Mesenchymal stem cell (in vitro differentiated cells and primary cell): Measurements from ENCODE around the gene VNN1.
A peak's percentile ranks its signal among the peaks of the same experiment; 100 is the strongest.

Experiments
- DNase-seq: peaks from one replicate; pipeline ENCODE4 v3.0.0-alpha.2; 2013
- H2AFZ ChIP-seq: one replicate; pipeline ENCODE4 v1.6.1; 2013; ENCODE audit warnings: low read depth, mild to moderate bottlenecking, control low read depth, inconsistent platforms, low read length, moderate library complexity
- H2AK5ac ChIP-seq: 2 replicates; pipeline ENCODE4 v1.6.1; 2013; ENCODE audit warnings: low read length, moderate library complexity, mild to moderate bottlenecking, inconsistent platforms; ENCODE audit not compliant: severe bottlenecking
- H2BK120ac ChIP-seq: one replicate; pipeline ENCODE4 v1.6.1; 2013; ENCODE audit warnings: low read depth, mild to moderate bottlenecking, inconsistent platforms, low read length, moderate library complexity
- H2BK12ac ChIP-seq, 2 experiments: one replicate each; pipeline ENCODE4 v1.6.1; 2013; ENCODE audit warnings: inconsistent platforms in 2 of 2, low read length in 2 of 2, mild to moderate bottlenecking in 2 of 2, moderate library complexity in 2 of 2, control low read depth in 1 of 2
- H2BK15ac ChIP-seq: one replicate; pipeline ENCODE4 v1.6.1; 2013; ENCODE audit warnings: mild to moderate bottlenecking, low read depth, inconsistent platforms; ENCODE audit not compliant: poor library complexity, severe bottlenecking
- H2BK5ac ChIP-seq: 2 replicates; pipeline ENCODE4 v1.6.1; 2013; ENCODE audit warnings: low read depth, mild to moderate bottlenecking, low read length, control low read depth, inconsistent platforms; ENCODE audit not compliant: poor library complexity, severe bottlenecking
- H3K14ac ChIP-seq, 2 experiments: one replicate each; pipeline ENCODE4 v1.6.1; 2013; ENCODE audit warnings: inconsistent platforms in 2 of 2, low read length in 2 of 2, control low read depth in 1 of 2, mild to moderate bottlenecking in 1 of 2, moderate library complexity in 1 of 2
- H3K18ac ChIP-seq, 2 experiments: one replicate each; pipeline ENCODE4 v1.6.1; 2013; ENCODE audit warnings: inconsistent platforms in 2 of 2, low read length in 2 of 2, control low read depth in 1 of 2, low read depth in 1 of 2, mild to moderate bottlenecking in 1 of 2
- H3K23ac ChIP-seq, 2 experiments: one replicate each; pipeline ENCODE4 v1.6.1; 2013; ENCODE audit warnings: inconsistent platforms in 2 of 2, low read length in 2 of 2, mild to moderate bottlenecking in 2 of 2, moderate library complexity in 2 of 2, control low read depth in 1 of 2
- H3K27ac ChIP-seq: 2 replicates; pipeline ENCODE4 v1.5.1; 2013; ENCODE audit warnings: mild to moderate bottlenecking, moderate library complexity, low read length, control low read depth, inconsistent platforms; ENCODE audit not compliant: poor library complexity, severe bottlenecking
- H3K27me3 ChIP-seq, 2 experiments: 2 replicates each; pipeline versions ENCODE4 v1.6.1 to v1.7.0; 2013; ENCODE audit warnings: low read length in 2 of 2, mild to moderate bottlenecking in 2 of 2, moderate library complexity in 2 of 2, control low read depth in 1 of 2, inconsistent platforms in 1 of 2; ENCODE audit not compliant: control insufficient read depth in 1 of 2, insufficient read depth in 1 of 2
- H3K36me3 ChIP-seq, 2 experiments: 2 replicates each; pipeline versions ENCODE4 v1.6.1 to v1.7.0; 2013; ENCODE audit warnings: low read length in 2 of 2, control low read depth in 1 of 2, inconsistent platforms in 1 of 2, low read depth in 1 of 2, mild to moderate bottlenecking in 1 of 2; ENCODE audit not compliant: insufficient read depth in 2 of 2, control insufficient read depth in 1 of 2
- H3K4ac ChIP-seq, 2 experiments: one replicate each; pipeline ENCODE4 v1.6.1; 2013; ENCODE audit warnings: inconsistent platforms in 2 of 2, low read length in 2 of 2, mild to moderate bottlenecking in 2 of 2, moderate library complexity in 2 of 2, control low read depth in 1 of 2, low read depth in 1 of 2
- H3K4me1 ChIP-seq: 2 replicates; pipeline ENCODE4 v1.6.1; 2013; ENCODE audit warnings: low read depth, low read length, control low read depth; ENCODE audit not compliant: control insufficient read depth, insufficient read depth
- H3K4me2 ChIP-seq: 2 replicates; pipeline ENCODE4 v1.6.1; 2013; ENCODE audit warnings: low read length, mild to moderate bottlenecking, inconsistent platforms; ENCODE audit not compliant: poor library complexity, severe bottlenecking
- H3K4me3 ChIP-seq, 2 experiments: 2 replicates each; pipeline versions ENCODE4 v1.5.1 to v1.7.0; 2013; ENCODE audit warnings: low read length in 2 of 2, mild to moderate bottlenecking in 2 of 2, control low read depth in 1 of 2, low read depth in 1 of 2; ENCODE audit not compliant: insufficient read depth in 1 of 2
- H3K79me1 ChIP-seq: replicated peaks from 2 replicates; pipeline ENCODE4 v1.6.1; 2013; ENCODE audit warnings: mild to moderate bottlenecking, control low read depth, low read length, inconsistent platforms; ENCODE audit not compliant: poor library complexity, severe bottlenecking
- H3K9ac ChIP-seq: 2 replicates; pipeline ENCODE4 v1.7.0; 2013; ENCODE audit warnings: mild to moderate bottlenecking, low read length, moderate library complexity
- H3K9me3 ChIP-seq: 2 replicates; pipeline ENCODE4 v1.7.0; 2013; ENCODE audit warnings: mild to moderate bottlenecking, low read length; ENCODE audit not compliant: control insufficient read depth
- H4K8ac ChIP-seq: one replicate; pipeline ENCODE4 v1.6.1; 2013; ENCODE audit warnings: inconsistent platforms, mild to moderate bottlenecking, low read length, moderate library complexity
- H4K91ac ChIP-seq: one replicate; pipeline ENCODE4 v1.6.1; 2013; ENCODE audit warnings: mild to moderate bottlenecking, low read length, inconsistent platforms
- WGBS: methylation state at CpG from one replicate; pipeline ENCODE4 v1.1.7; 2013; ENCODE audit warnings: mixed read lengths; 5-methylcytosine and 5-hydroxymethylcytosine counted together

VNN1 gene

DNA sequence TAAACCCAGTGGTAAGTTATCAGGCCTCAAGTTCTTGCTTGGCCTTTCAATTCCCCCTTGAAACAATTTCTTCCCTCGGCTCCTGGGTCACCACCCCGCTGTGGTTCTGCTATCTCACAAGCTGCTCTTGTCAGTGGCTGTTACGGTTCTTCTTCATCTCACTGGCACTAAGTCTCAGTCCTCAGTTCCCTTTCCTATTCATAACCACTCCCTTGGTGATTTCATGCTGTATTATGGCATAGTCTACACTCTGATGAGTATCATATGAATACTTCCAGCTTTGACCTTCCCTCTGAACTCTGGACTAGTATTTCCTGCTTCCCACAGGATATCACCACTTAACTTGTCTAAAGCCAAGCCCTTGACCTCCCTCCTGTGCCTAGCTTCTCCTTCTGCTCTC, 62.8 kb downstream of the VNN1 start:
- no peak overlapping the region for H2BK15ac ChIP-seq
- H4K8ac ChIP-seq = no peak overlapping the region
- no peak overlapping the region for H3K9ac ChIP-seq
- no peak overlapping the region for H2AFZ ChIP-seq
- no peak overlapping the region for H2AK5ac ChIP-seq
- no peak overlapping the region for H3K4ac ChIP-seq
- no peak overlapping the region for H3K4me2 ChIP-seq
- WGBS = 80% methylated on average over 3 of the region's 3 CpGs
- H3K18ac ChIP-seq = no peak overlapping the region
- no peaks in the 10 kb centered on the region for H3K36me3 ChIP-seq
- no peak overlapping the region for H4K91ac ChIP-seq
- no peak for DNase-seq
- H3K9me3 ChIP-seq = no peaks in the 10 kb centered on the region
- no peak overlapping the region for H2BK120ac ChIP-seq
- H2BK12ac ChIP-seq = no peak overlapping the region
- H3K4me1 ChIP-seq = no peaks in the 10 kb centered on the region
- H2BK5ac ChIP-seq = no peak overlapping the region
- H3K27ac ChIP-seq = no peak overlapping the region
- H3K79me1 ChIP-seq = no peaks in the 10 kb centered on the region
- H3K14ac ChIP-seq = no peak overlapping the region
- no peaks in the 10 kb centered on the region for H3K27me3 ChIP-seq
- H3K4me3 ChIP-seq = no peak overlapping the region
- no peak overlapping the region for H3K23ac ChIP-seq

DNA sequence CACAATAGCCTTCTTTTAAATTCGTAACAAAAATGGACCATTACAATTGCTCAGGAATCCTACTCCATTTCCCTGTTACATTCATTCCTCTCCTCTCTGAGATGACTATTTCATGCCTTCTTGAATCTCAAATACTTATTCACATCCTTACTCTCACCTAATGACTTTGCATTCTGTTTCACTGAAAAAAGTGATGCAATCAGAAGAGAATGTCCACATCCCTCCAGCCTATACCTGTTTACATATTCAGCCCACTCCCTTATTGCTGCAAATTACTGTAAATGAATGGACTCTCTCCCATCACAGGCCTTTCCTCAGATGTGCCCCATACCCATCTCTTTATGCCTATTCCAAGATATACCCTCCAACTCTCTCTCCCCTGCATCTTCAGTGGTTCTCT, 63.4 kb downstream of the VNN1 start:
- Histone ChIP-seq H3K4me3 (no peak overlapping the region), H2BK120ac (no peak overlapping the region), H2BK5ac (no peak overlapping the region), H3K4me1 (no peaks in the 10 kb centered on the region), H4K8ac (no peak overlapping the region), H3K9me3 (no peaks in the 10 kb centered on the region), H3K23ac (no peak overlapping the region), H2AFZ (no peak overlapping the region), H2BK15ac (no peak overlapping the region), H2AK5ac (no peak overlapping the region), H3K36me3 (no peaks in the 10 kb centered on the region), H3K27me3 (no peaks in the 10 kb centered on the region), H4K91ac (no peak overlapping the region), H3K4me2 (no peak overlapping the region), H2BK12ac (no peak overlapping the region), H3K27ac (no peak overlapping the region), H3K4ac (no peak overlapping the region), H3K79me1 (no peaks in the 10 kb centered on the region), H3K14ac (no peak overlapping the region), H3K9ac (no peak overlapping the region), H3K18ac (no peak overlapping the region)
- 91% methylated on average over 1 of the region's 1 CpG for WGBS
- DNase-seq = no peak

DNA sequence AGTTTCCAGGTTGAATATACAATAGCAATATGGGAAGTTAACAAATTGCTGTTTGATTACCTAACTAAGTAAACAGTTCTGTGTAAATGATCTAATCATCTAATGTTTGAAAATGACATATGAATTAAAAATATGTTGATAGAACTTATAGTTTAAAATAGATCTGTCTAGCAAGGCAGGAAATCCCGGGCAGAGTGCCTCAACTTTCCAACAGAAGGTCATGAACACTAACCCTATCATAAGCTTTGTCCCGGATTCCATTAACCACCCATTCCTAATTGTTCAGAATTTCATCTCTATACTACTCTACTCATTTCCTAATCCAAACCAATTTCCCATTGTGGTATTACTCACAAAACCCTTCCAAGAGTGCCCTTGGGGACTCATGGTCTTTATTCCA, 65.0 kb downstream of the VNN1 start:
- Histone ChIP-seq H3K4me2 (no peak overlapping the region), H2AFZ (no peak overlapping the region), H3K36me3 (no peaks in the 10 kb centered on the region), H4K91ac (no peak overlapping the region), H3K23ac (no peak overlapping the region), H3K14ac (no peak overlapping the region), H3K4me1 (no peaks in the 10 kb centered on the region), H2BK15ac (no peak overlapping the region), H3K4me3 (no peak overlapping the region), H3K27ac (no peak overlapping the region), H3K79me1 (no peaks in the 10 kb centered on the region), H2AK5ac (no peak overlapping the region), H3K18ac (no peak overlapping the region), H3K9ac (no peak overlapping the region), H2BK12ac (no peak overlapping the region), H3K9me3 (no peaks in the 10 kb centered on the region), H3K4ac (no peak overlapping the region), H4K8ac (no peak overlapping the region), H2BK120ac (no peak overlapping the region), H3K27me3 (no peaks in the 10 kb centered on the region), H2BK5ac (no peak overlapping the region)
- 78% methylated on average over 2 of the region's 2 CpGs for WGBS
- DNase-seq = no peak

DNA sequence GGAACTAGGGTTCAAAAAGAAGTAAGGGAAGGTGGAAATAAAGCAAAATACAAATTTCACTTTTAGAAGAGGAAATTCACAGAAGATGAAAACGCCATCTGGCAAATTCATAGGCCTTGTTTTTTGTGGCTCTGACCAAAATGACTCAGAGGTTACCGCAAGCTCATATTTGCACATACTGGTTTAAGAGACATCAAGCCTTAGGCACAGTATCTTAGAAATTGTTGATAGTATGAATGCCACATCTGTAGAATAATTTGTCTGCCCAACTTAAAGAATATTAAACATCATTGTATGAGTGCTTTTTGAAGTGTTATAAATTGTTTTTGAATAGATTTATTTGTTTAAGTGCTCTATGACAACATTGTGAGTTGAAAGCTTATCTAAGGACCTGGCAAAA, 65.5 kb downstream of the VNN1 start:
- no peak overlapping the region for H3K14ac ChIP-seq
- H3K27ac ChIP-seq = no peak overlapping the region
- no peaks in the 10 kb centered on the region for H3K9me3 ChIP-seq
- H2BK5ac ChIP-seq = no peak overlapping the region
- H3K4me3 ChIP-seq = no peak overlapping the region
- H3K4me2 ChIP-seq = no peak overlapping the region
- no peaks in the 10 kb centered on the region for H3K4me1 ChIP-seq
- WGBS = 52% methylated on average over 2 of the region's 2 CpGs
- H3K79me1 ChIP-seq = no peaks in the 10 kb centered on the region
- no peak overlapping the region for H2AFZ ChIP-seq
- no peak overlapping the region for H2AK5ac ChIP-seq
- H2BK15ac ChIP-seq = no peak overlapping the region
- H3K18ac ChIP-seq = no peak overlapping the region
- no peak overlapping the region for H3K23ac ChIP-seq
- no peaks in the 10 kb centered on the region for H3K27me3 ChIP-seq
- peak; percentile 77 for DNase-seq
- H3K4ac ChIP-seq = no peak overlapping the region
- H3K36me3 ChIP-seq = no peaks in the 10 kb centered on the region
- no peak overlapping the region for H2BK120ac ChIP-seq
- no peak overlapping the region for H4K91ac ChIP-seq
- no peak overlapping the region for H4K8ac ChIP-seq
- no peak overlapping the region for H3K9ac ChIP-seq
- H2BK12ac ChIP-seq = no peak overlapping the region
